HFF-Myc (cell line): ENCODE results near the gene OSBPL5.

Experiments
- DNase-seq: peaks from one replicate; pipeline ENCODE4 v3.0.0-alpha.2; 2011; ENCODE audit warnings: low read depth; ENCODE audit errors: extremely low read depth
- H3K4me3 ChIP-seq: replicated peaks from 2 replicates; pipeline ENCODE4 v1.5.1; 2011; ENCODE audit warnings: low read depth, mild to moderate bottlenecking, control low read depth, low read length
- TF ChIP-seq, protein P1 (sequence below): IDR thresholded peaks from 2 replicates; pipeline ENCODE4 v1.5.1; 2012; ENCODE audit warnings: mild to moderate bottlenecking, low read depth, low read length, control low read depth; ENCODE audit errors: missing control alignments

The OSBPL5 gene

DNA sequence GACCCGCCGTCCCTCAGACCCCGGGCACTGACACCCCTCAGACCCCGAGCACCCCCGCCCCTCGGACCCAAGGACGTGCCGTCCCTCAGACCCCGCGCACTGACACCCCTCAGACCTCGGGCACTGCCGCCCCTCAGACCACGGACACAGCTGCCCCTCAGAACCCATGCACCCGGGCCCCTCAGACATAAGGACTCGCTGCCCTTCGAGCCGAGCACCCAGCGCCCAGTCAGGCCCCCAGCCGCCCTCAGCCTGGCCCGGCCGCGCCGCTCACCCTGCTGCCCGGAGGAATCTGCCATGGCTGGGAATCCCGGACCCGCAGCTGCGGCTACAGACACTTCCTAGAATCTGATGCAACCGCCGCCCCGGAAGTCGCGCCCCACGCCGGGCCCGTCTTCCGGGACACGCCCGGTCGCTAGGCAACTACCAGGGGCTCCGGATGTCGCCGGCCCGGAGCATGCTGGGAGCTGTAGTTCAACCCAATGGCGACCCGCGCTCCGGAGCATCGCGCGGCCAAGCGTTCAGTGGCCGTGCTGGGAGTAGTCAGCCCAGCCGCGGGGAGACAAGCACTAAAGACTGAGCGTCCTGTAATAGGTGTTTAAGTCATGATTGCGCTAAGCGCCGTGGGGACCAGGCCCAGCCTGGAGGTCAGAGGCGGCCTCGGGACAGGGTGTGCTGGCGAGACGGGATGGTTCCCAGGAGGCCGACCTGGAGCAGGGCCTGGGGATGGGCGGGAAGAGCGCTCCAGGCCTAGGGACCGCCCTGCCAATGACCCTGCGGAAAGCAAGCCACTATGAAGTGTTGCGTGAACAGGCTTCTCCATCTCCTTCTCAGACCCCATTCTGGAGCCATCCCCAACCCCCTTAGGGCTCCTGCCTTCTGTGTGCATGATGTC, 107.8 kb downstream of the OSBPL5 start, which contains the start of gene CARS1:
Gene CARS1 (minus strand): TSS at position 355 of the 895 bp plus-strand sequence. CDS start 56 bp downstream, at position 299.
- DNase-seq, result peak; percentile 69
- H3K4me3 ChIP-seq, result peak within 1 kb of the TSS; percentile 97
- TF ChIP-seq, protein P1, sequence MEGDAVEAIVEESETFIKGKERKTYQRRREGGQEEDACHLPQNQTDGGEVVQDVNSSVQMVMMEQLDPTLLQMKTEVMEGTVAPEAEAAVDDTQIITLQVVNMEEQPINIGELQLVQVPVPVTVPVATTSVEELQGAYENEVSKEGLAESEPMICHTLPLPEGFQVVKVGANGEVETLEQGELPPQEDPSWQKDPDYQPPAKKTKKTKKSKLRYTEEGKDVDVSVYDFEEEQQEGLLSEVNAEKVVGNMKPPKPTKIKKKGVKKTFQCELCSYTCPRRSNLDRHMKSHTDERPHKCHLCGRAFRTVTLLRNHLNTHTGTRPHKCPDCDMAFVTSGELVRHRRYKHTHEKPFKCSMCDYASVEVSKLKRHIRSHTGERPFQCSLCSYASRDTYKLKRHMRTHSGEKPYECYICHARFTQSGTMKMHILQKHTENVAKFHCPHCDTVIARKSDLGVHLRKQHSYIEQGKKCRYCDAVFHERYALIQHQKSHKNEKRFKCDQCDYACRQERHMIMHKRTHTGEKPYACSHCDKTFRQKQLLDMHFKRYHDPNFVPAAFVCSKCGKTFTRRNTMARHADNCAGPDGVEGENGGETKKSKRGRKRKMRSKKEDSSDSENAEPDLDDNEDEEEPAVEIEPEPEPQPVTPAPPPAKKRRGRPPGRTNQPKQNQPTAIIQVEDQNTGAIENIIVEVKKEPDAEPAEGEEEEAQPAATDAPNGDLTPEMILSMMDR, result no peak

DNA sequence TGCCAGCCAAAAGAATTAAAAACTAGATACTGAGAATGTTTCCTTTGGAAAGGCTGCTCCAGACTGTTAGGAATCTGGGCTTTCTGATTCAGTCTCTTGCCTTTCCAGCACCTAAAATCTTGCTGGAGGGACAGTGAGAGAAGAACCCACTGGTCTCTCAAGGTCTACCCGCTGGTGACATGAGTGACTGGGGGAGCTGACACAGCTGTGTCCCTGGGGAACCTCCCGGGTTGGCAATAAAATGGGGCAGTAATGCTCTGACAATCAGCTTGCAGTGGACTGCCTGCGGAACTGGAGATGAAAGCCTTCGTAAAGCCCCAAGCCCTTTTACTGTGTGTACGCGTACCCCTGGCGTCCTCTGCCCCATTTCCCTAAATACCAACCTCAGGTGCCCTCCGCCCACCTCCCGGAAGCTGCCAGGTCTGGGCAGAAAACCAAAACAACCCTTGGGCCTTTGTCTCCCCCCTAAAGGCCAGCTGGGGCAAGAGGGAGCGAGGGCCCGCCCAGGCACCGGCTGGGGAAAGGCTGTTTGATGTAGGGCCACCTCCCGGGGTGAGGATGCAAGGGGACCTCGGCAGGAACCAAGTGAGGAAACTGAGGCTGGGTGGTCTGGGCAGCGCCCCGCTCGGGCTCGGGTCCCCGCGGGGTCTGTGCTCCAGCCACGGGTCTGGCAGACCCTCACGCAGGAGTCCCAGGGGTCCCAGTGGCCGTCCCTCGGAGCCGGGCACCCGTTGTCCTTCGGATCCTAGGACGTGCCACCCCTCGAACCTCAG, 108.6 kb downstream of the OSBPL5 start:
- no peak for DNase-seq
- peak overlapping the region; percentile 97 for H3K4me3 ChIP-seq
- TF ChIP-seq, protein P1, result no peak

DNA sequence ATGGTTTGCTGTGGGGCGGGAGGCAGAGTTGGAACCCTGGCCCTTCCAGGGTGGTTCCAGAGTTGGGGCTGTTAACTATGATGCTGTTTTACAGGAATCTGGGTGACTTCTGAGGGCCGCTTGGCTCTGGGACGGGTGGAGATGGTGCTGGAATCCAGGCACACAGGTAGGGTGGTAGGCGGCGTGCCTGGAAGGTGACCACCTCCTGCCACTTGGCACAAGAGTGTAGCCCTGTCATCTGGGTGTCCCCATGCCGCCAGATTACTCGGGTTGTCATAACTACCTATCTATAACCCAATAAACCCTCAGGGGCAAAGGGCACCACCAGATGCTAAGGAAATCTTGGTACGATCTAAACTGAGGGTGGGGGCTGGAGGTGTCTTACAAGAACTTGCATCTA, 109.2 kb downstream of the OSBPL5 start:
- no peak for DNase-seq
- TF ChIP-seq, protein P1, result no peak
- H3K4me3 ChIP-seq, result peak overlapping the region; percentile 97

DNA sequence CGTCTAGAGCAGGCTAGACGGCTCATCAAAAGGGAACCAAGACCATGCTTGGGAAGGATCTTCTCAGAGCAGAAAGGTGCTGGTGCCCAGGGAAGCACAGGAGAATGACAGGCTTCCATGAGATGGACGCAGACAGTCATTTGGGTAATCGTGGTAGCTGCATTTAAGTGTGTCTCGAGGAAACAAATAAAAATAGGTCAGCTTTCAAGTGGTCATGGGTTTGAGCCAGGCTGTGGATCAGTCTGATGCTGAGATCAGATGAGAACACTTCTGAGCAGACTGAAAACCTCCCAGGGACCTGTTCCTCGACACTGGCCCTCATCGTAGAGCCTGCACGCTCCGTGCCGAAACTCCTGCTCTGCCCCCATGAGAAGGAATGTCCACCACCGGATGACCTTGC, 112.5 kb downstream of the OSBPL5 start:
- DNase-seq, result no peak
- H3K4me3 ChIP-seq, result no peak overlapping the region
- TF ChIP-seq, protein P1, result no peak

DNA sequence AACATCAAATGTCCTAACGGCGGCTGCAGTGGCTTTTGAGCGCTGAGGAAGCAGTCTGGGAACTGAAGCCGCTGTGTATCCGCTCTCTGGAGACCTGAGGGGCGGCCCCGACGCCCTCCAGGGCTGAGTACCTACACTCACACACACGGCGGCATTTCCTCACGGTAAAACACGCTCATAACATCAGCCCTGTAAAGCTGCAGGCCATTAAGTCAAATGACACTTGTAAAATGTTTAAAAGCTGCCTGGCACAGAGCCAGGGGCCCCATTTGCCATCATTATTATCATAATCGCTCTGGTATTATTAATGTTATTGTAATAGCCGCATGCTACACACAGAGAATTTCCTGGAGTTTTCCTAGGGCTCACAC, 113.0 kb downstream of the OSBPL5 start:
- DNase-seq, result no peak
- TF ChIP-seq, protein P1, result no peak
- no peak overlapping the region for H3K4me3 ChIP-seq

DNA sequence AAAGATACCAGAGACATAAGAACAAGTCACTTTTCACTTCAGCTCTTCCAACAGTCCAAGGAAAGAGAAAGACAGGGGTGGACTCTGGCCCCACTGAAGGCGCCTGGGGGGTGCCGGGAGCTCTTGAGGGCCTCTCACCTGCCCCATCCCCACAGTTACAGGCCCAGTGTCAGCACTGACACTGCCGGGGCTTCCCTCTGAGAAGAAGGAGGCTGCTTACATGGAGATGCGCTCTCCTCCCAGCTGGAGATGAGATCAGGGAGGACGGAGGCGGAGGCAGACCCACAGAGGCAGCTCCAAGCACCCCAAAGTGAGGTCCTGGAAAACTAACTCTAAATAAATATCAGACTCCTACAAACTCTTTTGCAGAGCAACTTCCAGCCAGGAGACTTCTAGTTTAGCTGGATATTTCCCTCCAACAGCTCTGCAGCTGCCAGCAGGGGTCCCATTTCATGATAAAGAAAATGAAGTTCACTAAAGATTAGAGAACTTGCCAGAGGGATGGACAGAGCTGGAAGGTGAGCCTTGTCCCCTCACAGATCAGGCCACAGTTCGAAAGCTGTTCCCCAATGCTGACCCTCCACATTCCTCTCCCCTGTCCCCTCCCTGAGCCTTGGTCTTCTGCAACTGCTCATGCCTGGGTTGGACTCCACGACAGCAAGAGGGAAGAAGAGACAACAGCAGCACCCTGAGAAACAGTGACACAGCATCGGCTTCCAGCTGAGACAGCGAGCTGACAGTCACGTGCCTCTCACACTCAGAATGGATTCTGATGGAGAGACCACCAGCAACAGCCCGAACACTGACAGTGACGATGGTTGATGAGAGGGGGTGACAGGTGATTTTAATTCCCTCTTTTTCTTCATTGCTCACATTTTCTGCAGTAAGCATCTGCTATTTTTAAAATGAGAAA, 113.7 kb downstream of the OSBPL5 start:
- TF ChIP-seq, protein P1, result peak; percentile 33
- H3K4me3 ChIP-seq, result no peak overlapping the region
- no peak for DNase-seq
